ENCODE data around the gene TLCD4.

GRCh38 chr1:95089650-95090287 lies 27.4 kb upstream of the TLCD4 start:
- TF ChIP-seq U2AF1 (optimal IDR thresholded peaks at IDR 0.05; ENCODE audit: low read depth, low read length): no peak
- no peak for TF ChIP-seq HDAC6 (IDR thresholded peaks at IDR 0.05; ENCODE audit: low read depth, low read length)
- no peak for TF ChIP-seq TAF1 (CRISPR knock-in tag; IDR thresholded peaks at IDR 0.05)
